ENCODE data around the gene STUB1. TPM values are rescaled to one million over a fixed set of nuclear protein-coding genes. Genes with fewer than 3 reads are reported as not detected.

Gene STUB1
- total and polyA plus RNA-seq, 2 experiments from 2014 or later, result 91.7 to 108 TPM

GRCh38 chr16:711084-711483 is 30.9 kb downstream of the STUB1 start:
- no peak overlapping the region for H3K27ac ChIP-seq (ENCODE audit: low read depth)
- H3K79me2 ChIP-seq (replicated peaks; ENCODE audit: insufficient read depth), result no peaks in the 10 kb centered on the region
- H3K4me2 ChIP-seq, result no peak overlapping the region
- no peak overlapping the region for H2AFZ ChIP-seq
- H3K9me2 ChIP-seq (ENCODE audit: insufficient read depth), result no peaks in the 10 kb centered on the region
- TF ChIP-seq EZH2phosphoT487 (IDR thresholded peaks at IDR 0.05; ENCODE audit: unreplicated experiment) (no peak), STAT1 (IDR thresholded peaks at IDR 0.05; ENCODE audit: unreplicated experiment) (no peak), JUNB (IDR thresholded peaks at IDR 0.05; ENCODE audit: unreplicated experiment) (no peak), CTCF (conservative IDR thresholded peaks at IDR 0.05; ENCODE audit: low read depth in 2 of 2) (no peak), ZNF114 (CRISPR knock-in tag; IDR thresholded peaks at IDR 0.05) (no peak), ZNF462 (CRISPR knock-in tag; IDR thresholded peaks at IDR 0.05) (no peak), POLR2AphosphoS5 (IDR thresholded peaks at IDR 0.05; ENCODE audit: low read depth) (no peak), CREB1 (CRISPR knock-in tag; IDR thresholded peaks at IDR 0.05; ENCODE audit: low read depth) (no peak)
- H3K9me3 Mint-ChIP-seq, result peaks cover 4% of the 10 kb centered on the region; the same call in 1 of the 3 replicates
- H3K4me3 ChIP-seq, result no peak overlapping the region
- H3K4me3 Mint-ChIP-seq, result no peak overlapping the region
- DNase-seq (ENCODE audit: low spot score) (no peak), ATAC-seq (no peak)
- peaks cover under 1% of the 10 kb centered on the region; the same call in 1 of the 2 replicates for H3K4me1 ChIP-seq (ENCODE audit: insufficient read depth)
- no peaks in the 10 kb centered on the region for H4K20me1 ChIP-seq (replicated peaks; ENCODE audit: insufficient read depth)
- H3K27me3 ChIP-seq (ENCODE audit: insufficient read depth), result peaks cover 71% of the 10 kb centered on the region
- no peaks in the 10 kb centered on the region for H3K36me3 ChIP-seq (ENCODE audit: insufficient read depth)
- H3K27ac Mint-ChIP-seq, result no peak overlapping the region
- no peaks in the 10 kb centered on the region; the same call in 2 of the 3 replicates for H3K4me1 Mint-ChIP-seq
- 0 out of 2 replicates have a peak, but pooled peaks cover 6% of the 10 kb centered on the region for H3F3A ChIP-seq (replicated peaks; ENCODE audit: low read depth)
- H3K36me3 Mint-ChIP-seq (ENCODE audit: low read depth), result no peaks in the 10 kb centered on the region
- H3K27me3 Mint-ChIP-seq (ENCODE audit: insufficient read depth, low read depth, poor library complexity), result peaks cover 59% of the 10 kb centered on the region

Data from GM23338 (cell line).